GM21723 (cell line): ENCODE measurements around the gene OR2M4.
A peak's percentile ranks its signal among the peaks of the same experiment; 100 is the strongest.
"Not testable (repeated sequence)": the region's sequence is repeated elsewhere in the genome, so short reads cannot be mapped to it uniquely, and the experiment has no call there.

ENCODE experiments used
- ATAC-seq: cut with Tn5 transposase; IDR thresholded peaks from one replicate; pipeline ENCODE4 v1.9.1; 2021; ENCODE audit warnings: mild to moderate bottlenecking, moderate library complexity; ENCODE audit not compliant: unreplicated experiment

Gene OR2M4, protein sequence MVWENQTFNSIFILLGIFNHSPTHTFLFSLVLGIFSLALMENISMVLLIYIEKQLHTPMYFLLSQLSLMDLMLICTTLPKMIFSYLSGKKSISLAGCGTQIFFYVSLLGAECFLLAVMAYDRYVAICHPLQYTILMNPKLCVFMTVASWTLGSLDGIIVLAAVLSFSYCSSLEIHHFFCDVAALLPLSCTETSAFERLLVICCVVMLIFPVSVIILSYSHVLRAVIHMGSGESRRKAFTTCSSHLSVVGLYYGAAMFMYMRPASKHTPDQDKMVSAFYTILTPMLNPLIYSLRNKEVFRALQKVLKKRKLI

DNA sequence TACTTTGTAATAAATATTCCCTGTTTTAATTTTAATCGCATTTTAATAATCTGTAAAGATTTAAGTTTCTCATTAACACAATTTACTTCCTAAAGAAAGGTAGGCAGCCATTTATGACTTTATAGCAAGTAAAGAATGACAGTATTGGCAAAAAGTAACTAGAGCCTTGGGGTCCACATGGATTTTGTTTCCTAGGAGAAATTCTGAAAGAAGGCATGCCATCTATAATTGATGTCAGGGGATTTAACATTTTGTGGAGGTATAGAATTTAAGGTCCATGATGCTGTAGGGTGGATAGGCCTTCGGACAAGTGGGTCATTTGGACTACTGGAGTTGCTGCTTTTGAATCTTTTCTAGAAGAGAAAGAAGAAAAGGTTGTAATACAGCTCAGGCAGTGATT lies at the start of gene OR2M4:
Gene OR2M4, plus strand, starts transcription at position 301 of the 400 bp plus-strand sequence. CDS start 7,512 bp downstream, outside the sequence.
- ATAC-seq: no peak

DNA sequence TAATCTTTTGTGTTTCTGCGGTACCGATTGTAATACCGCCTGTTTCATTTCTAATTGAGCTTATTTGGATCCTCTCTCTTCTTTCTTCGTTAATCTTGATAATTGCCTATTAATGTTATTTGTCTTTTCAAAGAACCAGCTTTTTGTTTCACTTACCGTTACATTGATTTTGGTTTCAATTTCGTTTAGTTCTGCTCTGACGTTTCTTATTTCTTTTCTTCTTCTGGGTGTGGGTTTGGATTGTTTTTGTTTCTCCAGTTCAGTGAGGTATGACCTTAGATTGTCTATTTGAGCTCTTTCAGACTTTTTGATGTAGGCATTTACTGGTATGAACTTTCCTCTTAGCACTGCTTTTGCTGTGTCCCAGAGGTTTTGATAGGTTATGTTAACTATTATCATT lies 47.2 kb upstream of the OR2M4 start:
- peak; percentile 87 for ATAC-seq

DNA sequence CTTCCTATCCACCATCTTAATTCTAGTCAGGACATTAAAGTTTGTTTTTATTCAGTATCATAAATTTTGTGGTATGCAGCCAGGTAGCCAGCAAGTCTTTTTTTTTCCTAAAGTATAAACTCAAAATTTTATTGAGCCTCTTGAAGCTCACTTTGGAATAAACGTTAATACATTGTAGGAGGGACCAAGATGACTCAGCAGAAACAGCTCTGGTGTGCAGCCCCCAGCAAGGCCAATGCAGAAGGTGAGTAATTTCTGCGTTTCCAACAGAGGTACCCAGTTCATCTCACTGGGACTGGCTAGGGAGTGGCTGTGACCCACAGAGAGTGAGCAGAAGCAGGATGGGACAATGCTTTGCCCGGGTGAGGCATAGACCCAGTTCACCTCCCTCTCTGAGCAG lies 43.9 kb upstream of the OR2M4 start:
- ATAC-seq: no peak

DNA sequence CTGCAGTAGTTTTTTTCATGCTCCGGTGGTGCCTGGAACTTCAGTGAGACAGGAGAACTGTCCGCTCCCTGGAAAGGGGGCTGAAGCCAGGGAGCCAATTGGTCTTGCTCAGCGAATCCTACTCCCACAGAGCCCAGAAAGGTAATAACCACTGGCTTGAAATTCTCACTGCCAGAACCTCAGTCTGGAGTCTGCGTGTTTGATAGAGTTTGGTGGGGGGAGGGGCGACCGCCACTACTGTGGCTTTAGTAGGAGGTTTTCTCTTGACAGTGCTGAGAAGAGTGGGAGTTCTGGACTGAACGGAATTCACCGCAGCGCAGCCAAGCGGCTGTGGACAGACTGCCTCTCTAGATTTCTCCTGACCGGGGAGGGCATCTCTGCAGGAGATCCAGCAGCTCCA lies 42.2 kb upstream of the OR2M4 start:
- ATAC-seq: no peak

DNA sequence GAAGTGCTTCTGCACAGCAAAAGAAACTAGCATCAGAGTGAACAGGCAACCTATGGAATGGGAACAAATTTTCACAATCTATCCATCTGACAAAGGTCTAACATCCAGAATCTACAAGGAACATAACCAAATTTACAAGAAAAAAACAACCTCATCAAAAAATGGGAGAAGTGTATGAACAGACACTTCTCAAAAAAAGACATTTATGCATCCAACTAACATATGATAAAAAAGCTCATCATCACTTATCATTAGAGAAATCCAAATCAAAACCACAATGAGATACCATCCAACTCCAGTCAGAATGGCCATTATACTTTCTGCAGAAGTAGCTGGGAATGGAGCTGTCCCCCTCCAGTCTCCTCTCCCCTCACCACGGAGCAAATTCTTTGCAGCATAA lies 37.1 kb upstream of the OR2M4 start:
- no peak for ATAC-seq

DNA sequence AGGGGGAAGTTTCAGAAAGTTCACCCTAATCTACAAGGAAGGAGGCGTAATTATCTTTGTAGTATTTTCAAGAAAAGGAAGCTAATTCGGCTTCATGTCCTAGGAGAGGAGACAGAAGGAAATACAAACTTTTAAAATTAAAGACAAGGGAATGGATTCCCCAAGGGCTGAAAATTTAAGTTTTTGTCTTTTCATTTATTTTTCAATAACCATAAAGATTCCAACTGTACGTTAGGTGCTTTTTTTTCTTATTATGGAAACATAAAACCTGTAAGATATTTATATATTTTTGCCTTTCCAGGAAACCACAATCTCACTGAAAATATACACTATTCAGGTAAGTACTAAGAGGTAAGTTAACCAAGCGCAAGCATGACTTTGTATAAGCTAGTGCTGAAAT lies 34.3 kb upstream of the OR2M4 start, which contains the start of gene OR2M3:
Gene OR2M3, plus strand, starts transcription at position 301 of the 400 bp plus-strand sequence. CDS start 5,803 bp downstream, outside the sequence.
- ATAC-seq: no peak

DNA sequence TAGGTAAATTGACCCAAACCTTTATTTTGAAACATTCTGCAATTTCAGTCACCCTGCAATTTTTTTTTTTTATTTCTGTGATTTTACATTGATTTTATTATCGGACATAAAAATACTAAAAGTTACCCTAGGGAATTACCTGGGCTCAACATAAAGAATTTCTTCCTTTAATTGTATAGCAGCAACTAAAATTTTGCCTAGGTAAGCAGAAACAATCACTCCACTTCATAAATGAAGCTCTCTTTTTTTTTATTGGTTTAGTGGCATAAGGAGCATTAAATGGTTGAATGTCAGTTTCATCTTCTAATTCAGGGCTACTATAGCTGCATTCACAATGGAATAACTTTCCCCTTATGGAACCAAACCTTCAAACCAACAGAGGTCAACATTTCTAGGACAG lies 15.3 kb upstream of the OR2M4 start:
- ATAC-seq: no peak

DNA sequence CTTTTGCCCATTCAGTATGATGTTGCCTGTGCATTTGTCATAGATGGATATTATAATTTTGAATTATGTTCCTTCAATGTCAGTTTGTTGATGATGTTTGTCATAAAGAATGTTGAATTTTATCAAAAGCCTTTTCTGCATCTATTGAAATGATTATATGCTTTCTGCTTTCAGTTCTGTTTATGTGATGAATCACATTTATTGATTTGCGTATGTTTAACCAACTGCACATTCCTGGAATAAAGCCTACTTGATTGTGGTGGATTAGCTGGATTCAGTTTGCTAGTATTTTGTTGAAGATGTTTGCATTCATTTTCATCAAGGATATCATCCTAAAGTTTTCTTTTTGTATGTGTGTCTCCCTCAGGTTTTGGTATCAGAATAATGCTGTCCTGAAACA lies 5.7 kb upstream of the OR2M4 start:
- ATAC-seq: no peak

DNA sequence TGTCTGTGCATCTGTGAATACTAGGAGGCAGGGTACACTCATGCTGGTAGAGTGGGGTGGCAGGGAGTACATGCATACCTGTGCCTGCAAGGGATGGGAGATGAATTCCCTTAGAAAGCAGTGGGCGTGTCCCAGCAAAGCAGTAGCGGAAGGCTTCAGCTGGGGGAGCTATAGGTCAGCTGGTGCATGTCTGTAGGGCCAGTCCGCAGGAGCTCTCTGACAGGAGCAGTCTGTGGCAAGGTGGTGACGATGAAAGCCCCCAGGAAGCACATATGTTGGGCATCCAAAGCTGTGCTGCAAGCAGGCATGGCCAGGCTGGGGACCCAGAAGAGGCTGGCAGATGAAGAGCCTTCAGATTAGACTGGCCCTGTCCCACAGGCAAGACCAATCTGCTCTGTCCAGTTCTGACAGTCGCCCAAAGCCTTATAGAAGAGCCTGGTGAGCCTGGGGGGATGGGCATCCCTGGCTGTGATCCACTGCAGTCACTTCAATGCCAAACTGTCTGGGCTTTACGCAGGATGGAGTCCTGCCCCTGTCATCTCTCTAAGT lies 1.8 kb upstream of the OR2M4 start:
- ATAC-seq: no peak

DNA sequence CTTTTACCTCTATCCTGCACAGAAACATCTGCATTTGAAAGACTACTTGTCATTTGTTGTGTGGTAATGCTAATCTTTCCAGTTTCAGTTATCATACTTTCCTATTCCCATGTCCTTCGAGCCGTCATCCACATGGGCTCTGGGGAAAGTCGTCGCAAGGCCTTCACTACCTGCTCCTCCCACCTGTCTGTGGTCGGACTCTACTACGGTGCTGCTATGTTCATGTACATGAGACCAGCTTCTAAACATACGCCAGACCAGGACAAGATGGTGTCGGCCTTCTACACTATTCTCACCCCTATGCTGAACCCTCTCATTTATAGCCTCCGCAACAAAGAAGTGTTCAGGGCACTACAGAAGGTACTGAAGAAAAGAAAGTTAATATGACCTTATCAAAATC lies 8.3 kb downstream of the OR2M4 start:
- ATAC-seq: no peak

DNA sequence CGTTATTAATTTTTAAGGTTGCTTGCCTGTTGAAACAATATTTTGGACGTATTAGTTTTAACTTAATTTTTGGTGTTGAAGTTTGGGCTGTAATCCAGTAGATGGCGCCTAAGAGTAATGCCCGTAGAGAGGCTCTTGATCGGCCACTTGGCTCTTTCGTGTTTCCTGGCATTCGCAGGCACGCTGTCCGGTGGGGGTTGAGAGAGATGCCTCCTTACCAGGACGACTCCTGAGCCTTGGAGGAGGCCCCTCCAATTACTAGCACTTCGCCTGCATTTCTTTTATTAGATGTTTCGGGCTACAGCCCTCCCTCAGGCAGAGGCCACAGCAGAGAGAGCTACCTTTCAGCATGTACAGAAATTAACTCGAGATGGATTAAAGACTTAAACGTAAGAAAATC lies 12.0 kb downstream of the OR2M4 start:
- peak; percentile 94 for ATAC-seq

DNA sequence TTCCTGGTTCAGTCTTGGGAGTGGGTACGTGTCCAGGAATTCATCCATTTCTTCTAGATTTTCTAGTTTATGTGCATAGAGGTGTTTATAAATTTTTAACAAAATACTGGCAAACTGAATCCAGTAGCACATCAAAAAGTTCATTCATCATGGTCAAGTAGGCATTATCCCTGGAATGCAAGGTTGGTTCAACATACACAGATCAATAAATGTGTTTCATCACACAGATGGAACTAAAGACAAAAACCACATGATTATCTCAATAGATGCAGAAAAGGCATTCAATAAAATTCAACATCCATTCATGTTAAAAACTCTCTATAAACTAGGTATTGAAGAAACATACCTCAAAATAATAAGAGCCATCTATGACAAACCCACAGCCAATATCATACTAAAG lies 28.1 kb downstream of the OR2M4 start:
- ATAC-seq: not testable (repeated sequence)

DNA sequence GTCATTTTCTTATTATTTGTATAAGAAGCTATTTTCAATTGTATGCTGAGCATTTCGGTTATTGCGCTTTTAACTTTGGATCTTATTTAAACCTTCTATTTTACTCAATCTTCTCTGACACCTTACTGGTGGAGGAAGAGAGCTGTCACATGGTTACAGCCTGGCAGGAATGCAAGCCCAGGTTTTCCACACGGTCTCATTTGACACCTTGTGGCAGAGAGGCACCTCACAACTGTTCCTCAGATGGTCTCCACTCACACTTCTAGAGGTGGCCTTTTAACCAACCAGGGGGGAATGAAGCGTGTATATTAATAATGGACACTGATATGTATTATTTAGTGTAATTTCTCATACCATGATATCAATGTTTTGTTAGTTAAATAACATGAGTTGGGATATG lies 37.0 kb downstream of the OR2M4 start:
- ATAC-seq: no peak

DNA sequence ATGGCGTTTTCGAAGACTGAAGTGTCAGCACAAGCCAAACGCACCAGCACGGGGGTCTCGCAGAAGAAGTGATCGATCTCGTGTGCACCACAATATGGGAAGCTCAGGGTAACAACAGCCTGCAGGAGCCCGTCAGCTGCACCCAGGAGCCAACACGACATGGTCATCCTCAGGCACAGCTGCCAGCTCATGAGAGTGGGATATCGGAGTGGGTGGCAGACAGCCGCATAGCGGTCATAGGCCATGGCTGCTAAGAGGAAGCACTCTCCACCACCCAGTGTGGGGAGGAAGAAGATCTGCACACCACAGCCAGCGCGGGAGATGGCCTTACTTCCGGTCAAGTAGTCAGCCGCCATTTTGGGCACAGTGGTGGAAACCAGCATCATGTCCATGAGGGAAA lies 42.0 kb downstream of the OR2M4 start:
- not testable (repeated sequence) for ATAC-seq

DNA sequence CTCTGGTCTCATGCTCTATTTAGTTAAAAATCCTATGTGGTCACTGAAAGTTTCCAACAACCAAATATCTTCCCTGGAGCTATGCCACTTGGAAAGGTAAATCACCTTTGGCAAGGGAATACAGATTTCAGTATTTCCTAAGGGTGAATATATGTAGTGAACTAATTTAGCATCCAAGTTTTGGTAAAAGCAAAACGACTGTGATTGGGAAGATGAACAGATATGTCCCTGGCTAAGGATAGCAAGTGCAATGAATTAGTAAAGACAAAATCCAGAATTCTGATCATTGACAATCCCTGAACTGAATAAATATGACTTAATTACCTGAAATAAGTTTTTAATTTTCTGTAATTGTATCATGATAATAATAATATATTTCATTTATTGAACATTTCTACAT lies 46.7 kb downstream of the OR2M4 start, which contains the start of gene OR2T33:
Gene OR2T33, minus strand, starts transcription at position 101 of the 400 bp plus-strand sequence. CDS start 4,162 bp downstream, outside the sequence.
- ATAC-seq: no peak

DNA sequence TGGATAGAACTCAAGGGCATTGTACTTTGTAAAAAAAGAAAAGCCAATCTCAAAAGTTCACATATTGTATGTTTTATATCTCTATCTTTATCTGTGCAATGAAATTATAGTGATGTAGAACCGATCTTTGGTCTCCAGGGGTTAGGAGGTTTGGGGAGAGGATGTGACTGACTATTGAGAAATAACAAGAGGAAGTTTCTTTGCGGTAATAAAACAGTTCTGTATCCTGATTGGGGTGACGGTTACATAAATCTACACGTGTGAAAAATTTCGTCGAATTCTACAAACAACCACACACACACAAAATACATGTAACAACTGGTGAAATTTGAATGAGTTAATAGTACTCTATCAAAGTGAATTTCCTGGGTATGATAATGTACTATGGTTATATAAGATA lies 57.2 kb downstream of the OR2M4 start:
- no peak for ATAC-seq
